CD14-positive monocyte (primary cell): ENCODE measurements around the gene LLCFC1. TPM values are rescaled to one million over a fixed set of nuclear protein-coding genes. Genes with fewer than 3 reads are reported as not detected.

Source experiments
- DNase-seq, 3 donors: peaks; one replicate each; pipeline ENCODE4 v3.0.0-alpha.2; 2011 to 2022
- H2AFZ ChIP-seq: 2 replicates; pipeline ENCODE4 v1.6.0; 2012; ENCODE audit warnings: mild to moderate bottlenecking, low read depth, low read length, inconsistent platforms; ENCODE audit not compliant: insufficient read depth, poor library complexity, severe bottlenecking
- H3K27ac ChIP-seq, 2 donors: 1 replicate in 1 of 2; 2 replicates in 1 of 2; pipeline ENCODE4 v1.5.1; 2012 to 2013; ENCODE audit warnings: low read length in 2 of 2, control low read depth in 1 of 2, inconsistent platforms in 1 of 2, low read depth in 1 of 2, mild to moderate bottlenecking in 1 of 2
- H3K27me3 ChIP-seq, 2 donors: one replicate each; pipeline versions ENCODE4 v1.6.0 to v1.6.1; 2011 to 2013; ENCODE audit warnings: low read length in 2 of 2; ENCODE audit not compliant: control insufficient read depth in 2 of 2, insufficient read depth in 2 of 2
- H3K36me3 ChIP-seq, 2 donors: replicated peaks in 1 of 2; 1 replicate in 1 of 2; 2 replicates in 1 of 2; pipeline versions ENCODE4 v1.5.1 to v1.6.1; 2012 to 2013; ENCODE audit warnings: low read length in 2 of 2, control low read depth in 1 of 2, inconsistent platforms in 1 of 2, mild to moderate bottlenecking in 1 of 2; ENCODE audit not compliant: insufficient read depth in 2 of 2, control insufficient read depth in 1 of 2
- H3K4me1 ChIP-seq, 2 donors: 1 replicate in 1 of 2; 2 replicates in 1 of 2; pipeline versions ENCODE4 v1.5.1 to v1.6.1; 2012 to 2013; ENCODE audit warnings: low read length in 2 of 2, control low read depth in 1 of 2, inconsistent platforms in 1 of 2, mild to moderate bottlenecking in 1 of 2, moderate library complexity in 1 of 2; ENCODE audit not compliant: insufficient read depth in 2 of 2, control insufficient read depth in 1 of 2
- H3K4me2 ChIP-seq: replicated peaks from 2 replicates; pipeline ENCODE3; 2012; ENCODE audit warnings: low read length, moderate library complexity, mild to moderate bottlenecking; ENCODE audit not compliant: poor library complexity, severe bottlenecking; ENCODE audit errors: extremely low read depth
- H3K4me3 ChIP-seq, 3 experiments: fragments of 200-600 bp in 1 of 3; sonication (generic) in 1 of 3; replicated peaks in 1 of 3; 1 replicate in 2 of 3; 2 replicates in 1 of 3; pipeline ENCODE4 v1.5.1; 2011 to 2013; ENCODE audit warnings: low read length in 3 of 3, mild to moderate bottlenecking in 3 of 3, control low read depth in 2 of 3, low read depth in 2 of 3, inconsistent platforms in 1 of 3, moderate library complexity in 1 of 3
- H3K79me2 ChIP-seq: 2 replicates; pipeline ENCODE4 v1.6.0; 2012; ENCODE audit warnings: mild to moderate bottlenecking, control low read depth, inconsistent platforms, low read length, moderate library complexity; ENCODE audit not compliant: insufficient read depth
- H3K9ac ChIP-seq: 2 replicates; pipeline ENCODE4 v1.6.0; 2017; ENCODE audit warnings: low read length, mild to moderate bottlenecking; ENCODE audit not compliant: insufficient read depth, poor library complexity, severe bottlenecking
- H3K9me3 ChIP-seq, 2 donors: replicated peaks in 1 of 2; 1 replicate in 1 of 2; 2 replicates in 1 of 2; pipeline versions ENCODE4 v1.5.1 to v1.6.1; 2012 to 2013; ENCODE audit warnings: low read length in 2 of 2, control low read depth in 1 of 2; ENCODE audit not compliant: control insufficient read depth in 1 of 2, insufficient read depth in 1 of 2
- H4K20me1 ChIP-seq: 2 replicates; pipeline ENCODE4 v1.6.0; 2012; ENCODE audit warnings: mild to moderate bottlenecking, low read length, control low read depth, moderate library complexity; ENCODE audit not compliant: insufficient read depth
- H3K27ac Mint-ChIP-seq, 7 donors: one replicate each; pipeline ENCODE4 v1.8.0; 2020; ENCODE audit warnings: mild to moderate bottlenecking in 7 of 7, mixed read lengths in 7 of 7, moderate library complexity in 6 of 7, inconsistent platforms in 2 of 7
- H3K27me3 Mint-ChIP-seq, 3 donors: one replicate each; pipeline ENCODE4 v1.8.0; 2021 to 2022; ENCODE audit warnings: low read depth in 3 of 3, mild to moderate bottlenecking in 3 of 3, mixed read lengths in 3 of 3, moderate library complexity in 3 of 3, inconsistent platforms in 1 of 3
- H3K36me3 Mint-ChIP-seq, 2 donors: one replicate each; pipeline ENCODE4 v1.8.0; 2020; ENCODE audit warnings: mixed read lengths in 2 of 2, inconsistent platforms in 1 of 2, mild to moderate bottlenecking in 1 of 2
- H3K4me1 Mint-ChIP-seq: one replicate; pipeline ENCODE4 v1.8.0; 2020; ENCODE audit warnings: mild to moderate bottlenecking, mixed read lengths
- H3K4me3 Mint-ChIP-seq, 2 donors: one replicate each; pipeline ENCODE4 v1.8.0; 2020; ENCODE audit warnings: mild to moderate bottlenecking in 2 of 2, mixed read lengths in 2 of 2, moderate library complexity in 1 of 2
- H3K9me3 Mint-ChIP-seq, 7 donors: one replicate each; pipeline ENCODE4 v1.8.0; 2020 to 2022; ENCODE audit warnings: mixed read lengths in 7 of 7, mild to moderate bottlenecking in 6 of 7, moderate library complexity in 6 of 7, inconsistent platforms in 2 of 7
- WGBS: methylation state at CpG from one replicate; pipeline ENCODE4 v1.1.5; 2013; ENCODE audit warnings: missing lambda C conversion rate; ENCODE audit not compliant: insufficient coverage; 5-methylcytosine and 5-hydroxymethylcytosine counted together
- intact Hi-C, 2 donors: fragments of 100-400 bp; cut with micrococcal nuclease; formaldehyde crosslinking; loops; one replicate each; pipeline versions ENCODE4 v1.15.0 to v1.15.1; 2023
- polyA plus RNA-seq, 3 donors: library from polyadenylated mRNA; depleted of rRNA in 1 of 3; unstranded in 2 of 3; stranded (reverse) in 1 of 3; fragments of 300-500 nt in 2 of 3; fragments of >200 nt in 1 of 3; fragmentation: Illumina TruSeq in 2 of 3; gene quantifications; 1 replicate in 2 of 3; 2 replicates in 1 of 3; pipeline ENCODE4 v1.2.3, GENCODE V29; 2012 to 2021
- TF ChIP-seq, protein P1 (sequence below): fragments of 200-600 bp; IDR thresholded peaks from one replicate; pipeline ENCODE4 v1.8.0; 2022; ENCODE audit warnings: antibody characterized with exemption, mild to moderate bottlenecking

LLCFC1 gene
- polyA plus RNA-seq, 3 donors = 0.84 TPM; not detected in 2

DNA sequence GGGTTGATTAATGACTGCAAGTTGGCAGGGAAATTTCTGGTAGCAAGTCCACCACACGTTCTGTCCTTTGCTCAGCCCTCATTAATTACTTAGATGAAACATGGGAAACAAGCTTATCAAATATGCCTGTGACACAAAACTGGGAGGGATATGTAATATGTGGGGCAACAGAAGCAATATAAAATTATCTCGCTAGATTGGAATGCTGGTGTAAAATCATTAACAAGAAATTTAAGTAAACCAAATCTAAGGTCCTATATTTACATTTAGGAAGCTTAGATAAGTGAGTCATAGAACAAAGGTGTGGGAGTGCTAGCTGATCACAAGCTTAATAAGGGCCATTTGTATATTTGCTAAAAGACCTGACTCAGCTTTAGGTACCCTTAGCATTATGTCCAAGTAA lies 29.3 kb upstream of the LLCFC1 start:
- no peak overlapping the region for H3K4me3 Mint-ChIP-seq
- intact Hi-C loops = no loop called here

DNA sequence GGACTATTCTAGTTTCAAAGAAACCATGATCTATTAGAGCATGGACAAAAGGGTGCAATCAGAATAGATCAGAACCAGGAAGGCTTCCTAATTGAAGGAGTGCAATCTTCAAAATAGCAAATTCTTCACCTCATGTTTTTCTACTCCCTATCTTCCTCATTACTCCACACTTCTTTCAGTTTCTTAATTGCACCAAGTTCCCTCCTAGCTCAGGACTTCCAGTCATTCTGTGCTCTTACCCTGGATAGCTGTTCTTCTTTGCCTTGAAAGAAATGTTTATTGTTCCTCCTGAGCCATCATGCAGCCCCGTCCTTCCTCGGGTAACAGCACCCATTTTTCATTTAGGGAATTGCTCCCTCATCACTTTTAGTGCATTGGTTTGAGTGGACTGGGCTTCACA lies 28.8 kb upstream of the LLCFC1 start:
- Mint-ChIP-seq H3K36me3 (no peaks in the 10 kb centered on the region), H3K4me3 (peak overlapping the region in 1 of 2 donors; percentile 18), H3K27me3 (peaks cover 2 to 4% (median 2%) of the 10 kb centered on the region in 3 donors), H3K9me3 (peaks cover 0 to 6% (median 2%) of the 10 kb centered on the region in 7 donors), H3K27ac (peak overlapping the region in 3 of 7 donors; percentile 2 to 62 (median 39)), H3K4me1 (peaks cover 38% of the 10 kb centered on the region)
- intact Hi-C loops = no loop called here
- no peak overlapping the region for H2AFZ ChIP-seq
- peak overlapping the region in 1 of 2 donors; percentile 24 for H3K27ac ChIP-seq
- no peaks in the 10 kb centered on the region for H3K79me2 ChIP-seq
- H3K27me3 ChIP-seq = no peaks in the 10 kb centered on the region
- no CpG with 5 or more reads among the region's 2 CpGs for WGBS
- no peaks in the 10 kb centered on the region for H4K20me1 ChIP-seq
- peaks cover 28 to 33% of the 10 kb centered on the region in 2 donors for H3K4me1 ChIP-seq
- H3K4me2 ChIP-seq = peak overlapping the region; percentile 2
- no peaks in the 10 kb centered on the region for H3K9me3 ChIP-seq
- DNase-seq = peak in 1 of 3 donors; percentile 15
- H3K9ac ChIP-seq = no peak overlapping the region
- no peak overlapping the region for H3K4me3 ChIP-seq
- TF ChIP-seq, protein P1, sequence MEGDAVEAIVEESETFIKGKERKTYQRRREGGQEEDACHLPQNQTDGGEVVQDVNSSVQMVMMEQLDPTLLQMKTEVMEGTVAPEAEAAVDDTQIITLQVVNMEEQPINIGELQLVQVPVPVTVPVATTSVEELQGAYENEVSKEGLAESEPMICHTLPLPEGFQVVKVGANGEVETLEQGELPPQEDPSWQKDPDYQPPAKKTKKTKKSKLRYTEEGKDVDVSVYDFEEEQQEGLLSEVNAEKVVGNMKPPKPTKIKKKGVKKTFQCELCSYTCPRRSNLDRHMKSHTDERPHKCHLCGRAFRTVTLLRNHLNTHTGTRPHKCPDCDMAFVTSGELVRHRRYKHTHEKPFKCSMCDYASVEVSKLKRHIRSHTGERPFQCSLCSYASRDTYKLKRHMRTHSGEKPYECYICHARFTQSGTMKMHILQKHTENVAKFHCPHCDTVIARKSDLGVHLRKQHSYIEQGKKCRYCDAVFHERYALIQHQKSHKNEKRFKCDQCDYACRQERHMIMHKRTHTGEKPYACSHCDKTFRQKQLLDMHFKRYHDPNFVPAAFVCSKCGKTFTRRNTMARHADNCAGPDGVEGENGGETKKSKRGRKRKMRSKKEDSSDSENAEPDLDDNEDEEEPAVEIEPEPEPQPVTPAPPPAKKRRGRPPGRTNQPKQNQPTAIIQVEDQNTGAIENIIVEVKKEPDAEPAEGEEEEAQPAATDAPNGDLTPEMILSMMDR = no peak
- H3K36me3 ChIP-seq = no peaks in the 10 kb centered on the region

More for the DNA sequence above, 29.3 kb upstream of the LLCFC1 start:
- TF ChIP-seq, protein P1 = no peak
- Histone ChIP-seq H3K79me2 (no peaks in the 10 kb centered on the region), H3K27ac (peak overlapping the region in 1 of 2 donors; percentile 24), H4K20me1 (no peaks in the 10 kb centered on the region), H3K4me1 (peaks cover 28 to 33% of the 10 kb centered on the region in 2 donors), H2AFZ (no peak overlapping the region), H3K36me3 (no peaks in the 10 kb centered on the region), H3K27me3 (no peaks in the 10 kb centered on the region), H3K4me2 (no peak overlapping the region), H3K4me3 (no peak overlapping the region), H3K9ac (no peak overlapping the region), H3K9me3 (no peaks in the 10 kb centered on the region)
- no CpG with 5 or more reads among the region's 2 CpGs for WGBS
- Mint-ChIP-seq H3K9me3 (peaks cover 0 to 6% (median 2%) of the 10 kb centered on the region in 7 donors), H3K27me3 (peaks cover 2 to 4% (median 2%) of the 10 kb centered on the region in 3 donors), H3K4me1 (peaks cover 38% of the 10 kb centered on the region), H3K36me3 (no peaks in the 10 kb centered on the region), H3K27ac (peak overlapping the region in 2 of 7 donors; percentile 76 to 96)
- DNase-seq = no peak
